HG02678 (cell line): ENCODE measurements around the gene MTMR3.
"Not testable (repeated sequence)": the region's sequence is repeated elsewhere in the genome, so short reads cannot be mapped to it uniquely, and the experiment has no call there.

Experiments
- ATAC-seq: cut with Tn5 transposase; IDR thresholded peaks from one replicate; pipeline ENCODE4 v1.9.1; 2021; ENCODE audit warnings: mild to moderate bottlenecking, moderate library complexity; ENCODE audit not compliant: unreplicated experiment

The MTMR3 gene

DNA sequence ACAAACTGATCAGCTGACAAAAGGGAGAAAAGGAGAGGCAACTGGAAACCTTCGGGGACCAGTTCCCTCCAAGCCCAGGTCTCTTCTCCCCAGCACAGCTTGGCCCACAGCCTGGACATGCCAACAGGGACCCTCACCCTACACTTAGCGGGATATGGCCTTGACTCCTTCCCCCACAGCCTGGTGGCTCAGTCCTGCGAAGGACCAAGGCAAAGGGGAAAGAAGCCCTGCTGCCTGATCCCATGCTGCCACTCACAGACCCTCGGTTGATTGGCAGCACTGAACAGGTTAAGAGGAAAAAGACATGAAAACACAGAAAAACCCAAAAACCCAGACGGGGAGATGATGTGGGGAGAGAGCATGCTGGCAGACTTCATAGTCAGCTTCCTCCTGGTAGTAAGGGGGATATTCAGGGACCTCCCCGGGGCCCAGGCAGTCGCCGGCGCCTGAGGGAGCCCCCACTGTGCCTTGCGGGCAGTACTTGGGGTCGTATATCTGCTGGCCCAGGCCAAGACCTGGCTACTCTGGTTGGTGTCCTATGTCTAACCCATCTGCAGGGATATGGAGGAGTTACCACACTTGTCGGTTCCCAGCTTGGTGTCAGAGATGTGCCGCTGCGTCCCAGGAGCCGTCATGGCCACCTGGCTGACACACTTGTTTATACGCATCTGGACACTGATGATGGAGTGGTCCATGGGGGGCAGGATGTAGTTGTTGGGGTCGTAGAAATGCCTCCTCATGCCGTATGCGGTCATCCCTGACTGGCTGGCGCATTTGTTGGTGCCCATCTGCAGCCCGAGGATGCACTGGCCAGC lies 163.1 kb downstream of the MTMR3 start:
- no peak for ATAC-seq

DNA sequence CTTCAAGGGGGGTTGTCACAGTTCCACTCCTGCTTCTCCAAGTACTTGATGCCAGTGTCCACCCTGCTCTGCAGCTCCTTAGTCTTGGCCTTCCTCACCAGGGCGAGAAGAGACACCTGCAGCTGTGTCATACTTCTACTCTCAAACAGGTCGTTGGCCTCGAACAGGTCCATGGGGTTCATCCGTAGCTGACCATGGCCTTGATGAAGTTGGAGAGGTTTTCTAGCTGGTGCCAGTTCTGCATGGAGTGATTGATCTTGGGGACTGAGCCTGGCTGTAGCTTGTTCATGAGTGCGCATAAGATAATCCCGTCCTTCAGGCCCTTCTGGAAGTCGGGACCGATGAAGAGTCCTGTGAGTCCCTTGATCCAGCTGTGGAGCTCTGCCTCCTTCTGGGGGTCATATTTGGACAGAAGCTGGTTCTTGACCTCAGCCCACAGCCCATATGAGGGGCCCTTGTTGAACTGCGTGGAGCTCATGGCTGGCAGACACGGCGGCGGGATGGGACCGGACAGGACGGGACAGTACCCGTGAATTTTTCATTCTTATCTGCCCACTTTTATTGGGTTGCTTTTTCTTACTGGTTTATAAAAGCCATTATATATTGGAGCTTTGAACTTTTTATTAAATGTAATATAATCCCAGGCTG lies 163.9 kb downstream of the MTMR3 start:
- no peak for ATAC-seq

DNA sequence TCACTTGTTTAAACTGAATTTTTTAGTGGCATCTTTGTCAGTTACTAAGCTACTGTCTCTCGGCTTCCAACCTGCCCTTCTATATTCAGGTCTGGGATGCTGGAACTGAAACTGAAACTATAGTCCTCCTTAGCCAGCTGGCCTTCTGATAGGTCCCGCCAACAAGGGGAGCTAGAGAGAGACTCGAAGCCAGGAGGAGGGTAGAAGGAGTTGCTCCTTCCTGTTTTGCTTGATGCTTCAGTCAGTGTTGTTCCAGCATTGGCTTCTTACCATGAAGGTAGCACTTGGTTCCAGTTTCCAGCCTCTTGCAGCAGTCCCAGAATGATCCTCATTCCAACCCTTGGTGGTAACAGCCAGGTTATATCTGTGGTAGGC lies 164.4 kb downstream of the MTMR3 start:
- no peak for ATAC-seq

DNA sequence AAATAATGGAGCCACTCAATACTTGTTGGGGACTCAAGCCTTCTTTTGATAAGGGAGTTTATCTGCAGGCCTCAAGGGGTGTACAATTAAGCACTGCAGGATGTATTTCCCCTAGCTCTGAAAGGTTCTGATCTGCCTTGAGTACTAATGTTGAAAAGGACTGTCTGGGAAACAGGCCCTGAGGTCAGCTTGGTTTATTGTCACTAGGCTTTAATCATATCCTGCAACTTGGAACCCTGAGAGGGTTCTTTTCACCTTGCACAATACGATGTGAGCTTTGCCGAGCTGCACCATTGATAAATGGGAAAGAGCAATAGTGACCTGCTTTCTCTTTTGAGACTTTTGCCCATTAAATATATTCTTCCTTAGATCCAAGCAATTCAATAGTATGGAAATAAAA lies 165.7 kb downstream of the MTMR3 start:
- ATAC-seq = no peak

DNA sequence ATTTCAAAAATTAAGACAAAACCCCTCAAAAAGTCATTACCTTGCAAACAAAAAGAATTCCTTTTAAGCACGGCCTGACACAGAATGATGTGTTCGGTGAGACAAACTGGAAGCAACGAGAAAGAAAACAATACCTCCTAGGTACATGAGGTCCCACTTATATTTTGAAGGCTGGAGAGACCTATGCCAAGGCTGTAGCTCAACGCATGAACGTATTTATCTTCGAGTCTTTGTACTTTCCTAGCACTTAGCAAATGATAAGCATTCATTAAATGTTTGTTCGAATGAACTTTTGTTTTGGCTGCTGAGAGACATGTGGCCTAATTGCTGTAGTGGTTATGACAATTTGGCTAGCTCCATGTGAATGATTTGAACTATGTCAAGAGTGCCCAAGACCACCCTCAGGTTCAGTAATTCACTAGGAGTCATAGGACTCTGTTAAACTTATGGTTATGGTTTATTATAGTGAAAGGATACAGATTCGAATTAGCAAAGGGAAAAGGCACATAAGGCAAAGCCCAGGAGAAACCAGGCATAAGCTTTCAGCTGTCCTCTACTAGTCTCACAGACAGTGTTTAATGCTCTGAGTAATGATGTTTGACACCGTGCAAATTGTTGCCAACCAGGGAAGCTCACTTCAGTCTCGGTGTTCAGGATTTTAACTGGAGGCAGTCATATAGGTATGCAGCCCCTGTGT lies 171.2 kb downstream of the MTMR3 start:
- no peak for ATAC-seq

DNA sequence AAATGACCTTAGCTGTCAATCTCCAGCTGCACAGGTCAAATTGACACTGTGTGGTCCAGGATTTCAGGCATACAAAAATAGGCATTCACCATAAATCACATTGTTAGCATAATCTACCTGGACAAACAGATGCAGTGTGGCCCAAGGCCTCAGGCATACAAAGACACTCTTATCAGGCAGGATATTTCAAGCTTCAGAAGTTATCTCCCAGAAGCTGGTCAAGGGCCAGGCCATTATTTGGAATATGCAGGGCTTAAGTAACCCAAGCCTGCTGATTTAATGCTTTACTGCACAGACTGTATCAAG lies 171.7 kb downstream of the MTMR3 start:
- no peak for ATAC-seq

DNA sequence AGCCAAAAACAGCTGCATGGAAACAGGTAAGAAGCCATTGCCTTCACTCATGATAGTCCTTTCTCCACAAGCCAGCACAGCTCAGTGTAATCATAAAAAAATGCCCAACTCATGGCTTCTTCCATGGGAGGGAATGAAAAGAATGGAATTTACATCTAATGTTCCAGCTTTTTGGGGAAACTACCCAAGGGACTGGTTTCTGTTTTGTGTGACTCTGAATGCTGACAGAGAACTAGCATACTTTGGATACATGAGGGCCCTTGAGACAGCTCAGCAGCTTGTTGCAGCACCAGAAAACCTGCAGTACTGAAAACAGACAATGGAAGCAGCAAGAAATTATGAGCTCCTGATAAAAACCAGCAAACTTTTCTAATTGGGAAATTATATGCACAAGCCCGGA lies 173.0 kb downstream of the MTMR3 start:
- no peak for ATAC-seq

DNA sequence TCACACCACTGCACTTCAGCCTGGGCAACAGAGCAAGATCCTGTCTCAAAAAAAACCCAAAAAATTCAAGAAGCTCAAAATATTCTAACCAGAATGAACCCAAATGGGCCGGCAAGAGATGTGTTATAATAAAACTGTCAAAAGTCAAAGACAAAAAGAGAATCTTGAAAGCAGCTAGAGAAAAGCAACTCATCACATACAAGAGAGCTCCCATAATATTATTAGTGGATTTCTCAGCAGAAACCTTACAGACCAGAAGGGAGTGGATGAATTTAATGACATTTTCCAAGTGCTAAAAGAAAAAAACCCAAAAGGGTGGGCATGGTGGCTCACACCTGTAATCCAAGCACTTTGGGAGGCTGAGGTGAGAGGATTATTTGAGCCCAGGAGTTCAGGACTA lies 174.4 kb downstream of the MTMR3 start:
- ATAC-seq = no peak

DNA sequence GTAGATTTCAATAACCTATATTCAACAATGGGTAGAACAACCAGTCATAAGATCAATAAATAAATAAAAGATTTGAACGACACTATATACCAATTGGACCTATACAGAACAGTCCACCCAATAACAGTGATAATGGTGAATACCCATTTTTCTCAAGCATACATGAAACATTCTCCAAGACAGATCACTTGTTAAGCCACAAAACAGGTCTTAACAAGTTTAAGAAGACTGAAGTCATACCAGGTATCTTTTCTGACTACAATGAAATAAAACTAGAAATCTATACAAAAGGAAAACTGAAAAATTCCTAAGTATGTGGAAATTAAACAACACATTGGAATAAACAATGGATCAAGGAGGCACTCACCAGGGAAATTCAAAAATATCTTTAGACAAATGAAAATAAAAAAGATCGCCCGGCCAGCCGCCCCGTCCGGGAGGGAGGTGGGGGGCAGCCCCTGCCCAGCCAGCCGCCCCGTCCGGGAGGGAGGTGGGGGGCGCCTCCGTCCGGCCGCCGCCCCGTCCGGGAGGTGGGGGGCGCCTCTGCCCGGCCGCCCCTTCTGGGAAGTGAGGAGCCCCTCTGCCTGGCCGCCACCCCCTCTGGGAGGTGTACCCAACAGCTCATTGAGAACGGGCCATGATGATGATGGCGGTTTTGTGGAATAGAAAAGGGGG lies 176.5 kb downstream of the MTMR3 start:
- ATAC-seq = not testable (repeated sequence)

DNA sequence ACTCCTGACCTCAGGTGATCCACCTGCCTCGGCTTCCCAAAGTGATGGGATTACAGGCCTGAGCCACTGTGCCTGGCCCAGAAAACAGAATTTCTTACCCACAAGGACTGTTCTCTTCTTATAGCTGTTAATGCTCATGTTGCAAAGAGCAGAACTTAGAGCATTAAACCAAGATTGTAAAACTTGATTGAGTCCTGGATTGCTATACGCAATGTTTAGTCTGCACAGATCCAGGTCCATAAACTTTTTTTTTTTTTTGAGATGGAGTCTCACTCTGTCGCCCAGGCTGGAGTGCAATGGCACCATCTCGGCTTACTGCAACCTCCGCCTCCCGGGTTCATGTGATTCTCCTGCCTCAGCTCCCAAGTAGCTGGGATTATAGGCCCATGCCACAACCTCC lies 178.1 kb downstream of the MTMR3 start:
- ATAC-seq = not testable (repeated sequence)

DNA sequence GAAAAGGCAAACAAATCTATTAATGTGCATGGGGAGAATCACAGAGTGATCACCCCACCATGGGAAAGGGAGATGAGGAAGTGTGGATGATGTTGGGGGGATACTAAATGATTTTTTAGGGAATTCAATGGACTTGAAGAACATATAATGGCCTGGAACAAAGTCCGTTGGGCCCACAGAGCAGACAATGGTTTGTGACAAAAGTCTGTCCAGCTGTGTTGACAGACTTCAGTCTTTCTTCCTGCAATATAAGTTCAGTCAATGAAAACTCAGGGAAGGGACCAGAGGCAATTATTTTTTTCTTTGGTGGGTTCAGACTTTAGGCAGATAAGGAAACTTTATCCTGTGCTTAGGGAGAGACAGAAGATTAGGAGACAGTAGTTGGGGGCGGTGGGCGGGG lies 179.3 kb downstream of the MTMR3 start:
- no peak for ATAC-seq

DNA sequence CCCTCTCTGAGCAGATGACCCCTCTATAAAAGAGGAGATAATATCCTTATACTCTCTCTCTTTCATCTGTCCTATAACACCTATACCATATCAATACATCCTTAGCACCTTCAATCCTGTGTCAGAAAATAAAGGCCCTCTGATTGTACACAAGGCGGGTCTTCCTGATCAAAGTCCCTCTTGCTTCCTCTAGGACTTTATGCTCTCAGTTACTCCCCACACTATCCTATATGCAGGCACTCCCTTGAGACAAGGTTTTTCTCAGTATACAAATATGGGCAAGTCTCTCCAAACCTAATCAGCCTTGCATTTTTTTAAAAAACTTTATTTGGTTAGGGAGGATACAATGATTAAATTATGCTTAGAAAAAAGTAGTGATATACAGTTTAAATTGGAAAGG lies 180.0 kb downstream of the MTMR3 start:
- ATAC-seq = no peak

DNA sequence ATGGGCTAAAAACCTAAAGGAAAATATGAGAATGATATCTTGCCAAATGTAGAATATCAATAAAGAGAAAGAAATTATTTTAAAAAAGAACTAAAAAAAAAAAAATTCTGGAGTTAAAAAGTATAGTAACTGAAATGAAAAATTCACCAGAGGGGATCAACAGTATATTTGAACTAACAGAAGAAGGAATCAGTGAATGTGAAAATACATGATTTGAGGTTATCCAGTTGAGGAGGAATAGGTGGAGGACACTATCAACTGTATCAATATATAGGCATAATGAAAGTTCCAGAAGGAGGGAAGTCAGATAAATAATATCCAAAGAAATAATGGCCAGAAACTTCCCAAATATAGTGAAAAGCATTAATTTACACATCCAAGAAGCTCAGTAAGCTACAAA lies 181.2 kb downstream of the MTMR3 start:
- no peak for ATAC-seq

DNA sequence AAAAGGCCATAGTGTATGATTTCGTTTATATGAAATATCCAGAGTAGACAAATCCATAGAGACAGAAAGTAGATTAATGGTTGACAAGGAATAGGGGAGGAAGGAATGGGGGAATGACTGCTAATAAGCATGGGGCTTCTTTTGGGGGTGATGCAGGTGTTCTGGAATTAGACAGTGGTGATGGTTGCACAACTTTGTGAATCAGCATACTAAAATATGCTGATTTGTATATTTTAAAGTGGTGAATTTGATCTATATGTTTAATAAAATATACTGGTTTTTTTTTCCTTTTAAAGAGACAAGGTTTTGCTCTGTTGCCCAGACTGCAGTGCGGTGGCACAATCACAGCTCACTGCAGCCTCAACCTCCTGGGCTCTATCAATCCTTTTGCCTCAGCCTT lies 190.8 kb downstream of the MTMR3 start:
- no peak for ATAC-seq

DNA sequence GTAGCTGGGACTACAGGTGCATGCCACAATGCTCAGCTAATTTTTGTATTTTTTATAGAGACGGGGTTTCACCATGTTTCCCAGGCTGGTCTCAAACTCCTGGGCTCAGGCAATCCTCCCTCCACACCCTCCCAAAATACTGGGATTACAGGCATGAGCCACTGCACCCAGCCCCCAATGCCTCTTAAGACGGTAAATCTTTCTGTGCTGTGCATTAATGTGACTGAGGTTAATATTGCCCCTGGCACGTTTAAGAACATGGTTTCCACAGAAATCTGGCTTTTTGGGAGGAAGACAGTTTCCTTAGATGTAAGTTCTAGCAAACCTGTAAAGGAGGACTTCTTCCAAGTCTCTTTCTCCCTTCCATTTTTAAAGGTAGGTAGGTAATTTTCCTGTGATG lies 191.2 kb downstream of the MTMR3 start:
- ATAC-seq = no peak

DNA sequence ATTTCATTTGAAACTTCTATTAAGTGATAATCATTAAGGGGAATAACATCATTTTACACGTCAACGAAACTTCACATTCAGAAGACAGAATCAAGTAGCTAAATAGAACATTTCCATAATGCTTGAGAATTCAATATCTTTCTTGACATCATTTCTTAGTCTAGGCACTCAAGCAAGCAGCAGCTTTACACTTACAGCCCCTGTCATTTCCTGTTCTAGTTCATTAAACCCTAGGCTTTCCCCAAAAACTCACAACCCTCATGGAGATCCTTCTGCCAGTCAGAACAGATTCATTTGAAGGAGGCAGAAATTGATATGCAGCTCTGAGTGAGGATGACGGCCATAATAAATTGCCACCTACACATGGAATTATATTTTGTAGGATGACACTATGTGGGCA lies 192.0 kb downstream of the MTMR3 start:
- no peak for ATAC-seq

DNA sequence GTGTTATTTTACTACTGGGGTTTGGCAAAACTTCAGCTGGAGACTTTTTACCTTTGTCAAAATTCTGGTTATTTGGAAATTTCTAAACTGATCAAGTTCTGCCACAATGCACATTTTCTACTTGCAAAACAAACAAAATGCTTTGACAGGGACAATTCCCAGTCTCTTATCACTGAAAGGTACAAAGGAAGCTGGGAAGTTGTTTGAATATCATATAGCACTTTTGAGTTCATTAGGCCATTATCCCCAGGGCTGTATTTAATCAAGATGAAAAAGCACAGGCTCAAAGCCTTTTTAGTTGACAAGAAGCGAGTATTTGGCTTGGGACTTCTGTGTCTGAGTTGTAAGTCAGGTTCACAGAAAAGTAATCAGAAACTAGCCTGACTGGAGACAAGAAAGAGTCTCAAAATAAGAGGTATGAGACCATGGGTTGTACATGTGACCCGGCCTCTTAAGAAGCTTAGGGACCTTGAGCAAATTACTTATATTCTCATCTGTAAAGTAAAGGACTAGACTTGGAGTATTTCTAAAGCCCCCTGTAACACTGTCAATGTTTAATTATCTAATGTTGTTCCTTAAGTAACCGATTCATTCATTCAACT lies 194.4 kb downstream of the MTMR3 start:
- ATAC-seq = no peak

DNA sequence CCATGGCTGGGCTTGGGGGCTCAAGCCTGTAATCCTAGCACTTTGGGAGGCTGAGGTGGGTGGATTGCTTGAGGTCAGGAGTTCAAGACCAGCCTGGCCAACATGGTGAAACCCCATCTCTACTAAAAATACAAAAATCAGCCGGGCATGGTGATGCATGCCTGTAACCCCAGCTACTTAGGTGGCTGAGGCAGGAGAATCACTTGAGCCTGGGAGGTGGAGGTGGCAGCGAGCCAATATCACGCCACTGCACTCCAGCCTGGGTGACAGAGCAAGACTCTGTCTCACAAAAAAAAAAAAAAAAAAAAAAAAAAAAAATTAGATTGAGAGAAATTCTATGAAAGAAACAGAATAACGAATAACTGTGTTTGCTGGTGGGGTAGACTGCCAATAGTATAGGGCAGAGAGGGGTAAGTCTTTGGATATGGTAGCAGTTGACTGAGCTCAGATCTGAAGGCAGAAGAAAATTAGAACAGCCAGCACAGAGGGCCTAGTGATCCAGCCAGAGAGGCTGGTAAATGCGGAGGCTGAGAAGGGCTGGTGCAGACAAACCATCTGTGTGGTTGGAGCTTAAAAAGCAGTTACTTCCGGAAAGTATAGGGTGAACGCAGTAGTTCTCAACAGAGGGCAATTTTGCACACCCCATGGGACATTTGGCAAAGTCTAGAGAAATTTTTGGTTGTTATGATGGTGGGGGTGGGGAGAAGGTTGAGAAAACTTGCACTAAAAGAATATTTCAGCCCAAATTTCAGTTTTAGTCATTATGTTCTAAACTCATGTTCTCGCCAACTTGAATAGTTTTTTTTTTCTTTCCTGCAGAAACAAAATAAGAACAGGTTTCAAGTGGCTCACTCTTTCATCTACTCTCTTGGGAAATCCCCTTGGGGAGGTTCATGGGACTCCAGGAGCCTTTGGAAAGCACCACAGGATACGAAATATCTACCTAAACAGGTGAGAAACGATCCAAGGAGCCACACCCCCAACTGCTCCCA lies 195.6 kb downstream of the MTMR3 start:
- ATAC-seq = no peak

DNA sequence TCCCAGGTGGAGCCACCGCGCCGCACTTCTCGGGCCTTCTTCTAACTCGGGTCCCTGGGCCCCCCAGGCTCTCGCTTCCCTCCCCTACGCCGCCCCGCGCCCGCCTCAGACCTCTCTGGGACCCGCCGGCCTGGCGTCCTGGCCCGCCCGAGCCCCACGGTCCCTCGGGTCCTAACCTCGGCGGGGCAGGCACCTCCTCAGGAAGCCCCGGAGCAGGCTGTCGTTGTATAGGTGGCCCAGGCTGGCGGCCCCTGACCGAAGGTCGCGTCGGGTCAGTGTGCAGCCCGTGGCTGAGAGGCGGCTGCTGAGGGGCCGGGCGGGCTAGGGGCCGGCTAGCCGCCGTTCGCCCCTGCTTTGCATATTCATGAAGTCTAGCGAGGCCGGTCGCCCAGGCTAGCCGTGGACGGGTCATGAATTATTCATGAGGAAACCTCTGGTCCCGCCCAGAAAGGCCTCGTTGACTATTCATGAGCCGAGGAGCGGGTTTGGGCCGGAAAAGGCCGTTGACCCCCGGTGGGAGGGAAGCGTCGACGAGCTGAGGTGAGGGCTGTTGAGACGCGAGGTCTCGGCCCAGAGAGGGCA lies 197.1 kb downstream of the MTMR3 start, which contains the start of gene HORMAD2:
HORMAD2 (plus strand) TSS at position 513 of the 582 bp plus-strand sequence. CDS start 13,489 bp downstream, outside the sequence.
- ATAC-seq = no peak
